ENCODE results near the gene ATP6V0E2.

DNA sequence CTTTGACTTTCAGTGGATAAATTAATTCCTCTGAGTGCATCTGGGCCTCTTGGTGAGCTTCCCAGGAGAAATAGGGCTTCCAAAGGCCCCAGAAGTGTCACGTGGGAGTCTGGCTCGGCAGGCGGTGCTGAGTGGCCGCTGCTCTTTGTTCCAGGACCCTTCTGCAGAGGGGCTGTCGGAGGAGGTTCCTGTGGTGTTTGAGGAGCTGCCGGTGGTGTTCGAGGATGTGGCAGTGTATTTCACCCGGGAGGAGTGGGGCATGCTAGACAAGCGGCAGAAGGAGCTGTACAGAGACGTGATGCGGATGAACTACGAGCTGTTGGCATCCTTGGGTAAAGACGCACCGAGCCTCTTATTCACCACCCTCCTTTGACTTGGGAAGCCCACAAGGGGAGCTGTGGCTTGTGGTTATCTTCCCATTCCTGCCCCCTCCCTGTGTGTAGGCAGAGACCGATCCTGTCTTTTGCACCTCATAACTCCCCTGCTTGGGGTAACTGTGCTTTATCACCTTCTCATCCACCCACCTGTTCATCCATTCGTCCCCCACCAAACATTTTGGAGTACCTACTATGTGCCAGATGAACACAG, 23.7 kb upstream of the ATP6V0E2 start:
- no peak for TF ChIP-seq POLR2A (IDR thresholded peaks at IDR 0.05)
- TF ChIP-seq, protein P1, sequence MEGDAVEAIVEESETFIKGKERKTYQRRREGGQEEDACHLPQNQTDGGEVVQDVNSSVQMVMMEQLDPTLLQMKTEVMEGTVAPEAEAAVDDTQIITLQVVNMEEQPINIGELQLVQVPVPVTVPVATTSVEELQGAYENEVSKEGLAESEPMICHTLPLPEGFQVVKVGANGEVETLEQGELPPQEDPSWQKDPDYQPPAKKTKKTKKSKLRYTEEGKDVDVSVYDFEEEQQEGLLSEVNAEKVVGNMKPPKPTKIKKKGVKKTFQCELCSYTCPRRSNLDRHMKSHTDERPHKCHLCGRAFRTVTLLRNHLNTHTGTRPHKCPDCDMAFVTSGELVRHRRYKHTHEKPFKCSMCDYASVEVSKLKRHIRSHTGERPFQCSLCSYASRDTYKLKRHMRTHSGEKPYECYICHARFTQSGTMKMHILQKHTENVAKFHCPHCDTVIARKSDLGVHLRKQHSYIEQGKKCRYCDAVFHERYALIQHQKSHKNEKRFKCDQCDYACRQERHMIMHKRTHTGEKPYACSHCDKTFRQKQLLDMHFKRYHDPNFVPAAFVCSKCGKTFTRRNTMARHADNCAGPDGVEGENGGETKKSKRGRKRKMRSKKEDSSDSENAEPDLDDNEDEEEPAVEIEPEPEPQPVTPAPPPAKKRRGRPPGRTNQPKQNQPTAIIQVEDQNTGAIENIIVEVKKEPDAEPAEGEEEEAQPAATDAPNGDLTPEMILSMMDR (IDR thresholded peaks at IDR 0.05), result no peak

All from body of pancreas (tissue), 4 donors.